Measurements from ENCODE around the gene FAR1.
"Not testable (repeated sequence)": the region's sequence is repeated elsewhere in the genome, so short reads cannot be mapped to it uniquely, and the experiment has no call there.

The FAR1 gene

GRCh38 chr11:13647391-13647790 lies 21.1 kb upstream of the FAR1 start:
- no peaks in the 10 kb centered on the region for H3K36me3 ChIP-seq (replicated peaks; ENCODE audit: insufficient read depth, low read length)
- no peak overlapping the region for H3K4me3 ChIP-seq (ENCODE audit: low read length)
- TF ChIP-seq EZH2 (optimal IDR thresholded peaks at IDR 0.05; ENCODE audit: low read depth, low read length) (no peak), EZH2phosphoT487 (IDR thresholded peaks at IDR 0.05; ENCODE audit: low read length) (no peak)
- H3K79me2 ChIP-seq (ENCODE audit: low read length): no peaks in the 10 kb centered on the region
- H3F3A ChIP-seq (ENCODE audit: insufficient read depth, low read length): no peaks in the 10 kb centered on the region
- H3K27me3 ChIP-seq (replicated peaks; ENCODE audit: insufficient read depth, low read length): no peaks in the 10 kb centered on the region
- no peak overlapping the region for H2AFZ ChIP-seq (ENCODE audit: low read length)
- H3K9me3 ChIP-seq (replicated peaks; ENCODE audit: insufficient read depth, low read length): no peaks in the 10 kb centered on the region
- no peak overlapping the region for H3K9ac ChIP-seq (ENCODE audit: low read length)
- H3K27ac ChIP-seq (ENCODE audit: low read length): no peak overlapping the region
- no peaks in the 10 kb centered on the region for H3K4me1 ChIP-seq (ENCODE audit: low read length)
- H4K20me1 ChIP-seq (ENCODE audit: insufficient read depth, low read length): no peaks in the 10 kb centered on the region
- no peaks in the 10 kb centered on the region for H3K9me2 ChIP-seq (replicated peaks; ENCODE audit: insufficient read depth, low read length)
- DNase-seq: no peak
- H3K4me2 ChIP-seq (ENCODE audit: low read depth, low read length): no peak overlapping the region

- no peak for TF ChIP-seq CTCF (IDR thresholded peaks at IDR 0.05; ENCODE audit: low read length)
- no peak for TF ChIP-seq EZH2 (optimal IDR thresholded peaks at IDR 0.05; ENCODE audit: low read depth, low read length)
- no peak for TF ChIP-seq EZH2phosphoT487 (IDR thresholded peaks at IDR 0.05; ENCODE audit: low read length)
- no peaks in the 10 kb centered on the region for H3F3A ChIP-seq (ENCODE audit: insufficient read depth, low read length)
These were observed 18.8 kb upstream of the FAR1 start for GRCh38 chr11:13649619-13650018.

GRCh38 chr11:13651515-13651914 lies 17.0 kb upstream of the FAR1 start:
- not testable (repeated sequence) for H2AFZ ChIP-seq (ENCODE audit: low read length); H3K9me3 ChIP-seq (replicated peaks; ENCODE audit: insufficient read depth, low read length); H3K9ac ChIP-seq (ENCODE audit: low read length); H3K4me2 ChIP-seq (ENCODE audit: low read depth, low read length); H3K79me2 ChIP-seq (ENCODE audit: low read length); H3F3A ChIP-seq (ENCODE audit: insufficient read depth, low read length); H3K4me3 ChIP-seq (ENCODE audit: low read length); H3K4me1 ChIP-seq (ENCODE audit: low read length); H3K27me3 ChIP-seq (replicated peaks; ENCODE audit: insufficient read depth, low read length); H3K27ac ChIP-seq (ENCODE audit: low read length); H4K20me1 ChIP-seq (ENCODE audit: insufficient read depth, low read length); DNase-seq; H3K9me2 ChIP-seq (replicated peaks; ENCODE audit: insufficient read depth, low read length); H3K36me3 ChIP-seq (replicated peaks; ENCODE audit: insufficient read depth, low read length)

More at GRCh38 chr11:13649619-13650018, 18.8 kb upstream of the FAR1 start:
- Histone ChIP-seq H3K27me3 (replicated peaks; ENCODE audit: insufficient read depth, low read length) (no peaks in the 10 kb centered on the region), H3K4me2 (ENCODE audit: low read depth, low read length) (no peak overlapping the region), H3K9me3 (replicated peaks; ENCODE audit: insufficient read depth, low read length) (no peaks in the 10 kb centered on the region), H3K36me3 (replicated peaks; ENCODE audit: insufficient read depth, low read length) (no peaks in the 10 kb centered on the region), H3K79me2 (ENCODE audit: low read length) (no peaks in the 10 kb centered on the region), H3K4me3 (ENCODE audit: low read length) (no peak overlapping the region), H3K9ac (ENCODE audit: low read length) (no peak overlapping the region), H3K9me2 (replicated peaks; ENCODE audit: insufficient read depth, low read length) (no peaks in the 10 kb centered on the region), H4K20me1 (ENCODE audit: insufficient read depth, low read length) (no peaks in the 10 kb centered on the region), H3K27ac (ENCODE audit: low read length) (no peak overlapping the region), H2AFZ (ENCODE audit: low read length) (no peak overlapping the region), H3K4me1 (ENCODE audit: low read length) (no peaks in the 10 kb centered on the region)
- DNase-seq: no peak

GRCh38 chr11:13661074-13661623 lies 7.3 kb upstream of the FAR1 start:
- Histone ChIP-seq H3K9me2 (replicated peaks; ENCODE audit: insufficient read depth, low read length) (no peaks in the 10 kb centered on the region), H3K4me2 (ENCODE audit: low read depth, low read length) (no peak overlapping the region), H2AFZ (ENCODE audit: low read length) (no peak overlapping the region), H3K36me3 (replicated peaks; ENCODE audit: insufficient read depth, low read length) (no peaks in the 10 kb centered on the region), H3K79me2 (ENCODE audit: low read length) (no peaks in the 10 kb centered on the region), H3K4me1 (ENCODE audit: low read length) (no peaks in the 10 kb centered on the region), H3K9me3 (replicated peaks; ENCODE audit: insufficient read depth, low read length) (no peaks in the 10 kb centered on the region), H3K27me3 (replicated peaks; ENCODE audit: insufficient read depth, low read length) (no peaks in the 10 kb centered on the region), H4K20me1 (ENCODE audit: insufficient read depth, low read length) (no peaks in the 10 kb centered on the region), H3K4me3 (ENCODE audit: low read length) (no peak overlapping the region), H3K27ac (ENCODE audit: low read length) (no peak overlapping the region), H3K9ac (ENCODE audit: low read length) (no peak overlapping the region), H3F3A (ENCODE audit: insufficient read depth, low read length) (no peaks in the 10 kb centered on the region)
- TF ChIP-seq EZH2phosphoT487 (IDR thresholded peaks at IDR 0.05; ENCODE audit: low read length) (no peak), EZH2 (optimal IDR thresholded peaks at IDR 0.05; ENCODE audit: low read depth, low read length) (no peak), CTCF (IDR thresholded peaks at IDR 0.05; ENCODE audit: low read length) (no peak)
- DNase-seq: no peak

Data from MM.1S (cell line).